GM19099 (cell line): ENCODE data around the gene TAMM41.

Source experiments
- POLR2A ChIP-seq: IDR thresholded peaks from 3 replicates; pipeline ENCODE4 v1.6.1; 2011; ENCODE audit warnings: low read depth; ENCODE audit not compliant: insufficient read length; ENCODE audit errors: extremely low read depth

Gene TAMM41, protein sequence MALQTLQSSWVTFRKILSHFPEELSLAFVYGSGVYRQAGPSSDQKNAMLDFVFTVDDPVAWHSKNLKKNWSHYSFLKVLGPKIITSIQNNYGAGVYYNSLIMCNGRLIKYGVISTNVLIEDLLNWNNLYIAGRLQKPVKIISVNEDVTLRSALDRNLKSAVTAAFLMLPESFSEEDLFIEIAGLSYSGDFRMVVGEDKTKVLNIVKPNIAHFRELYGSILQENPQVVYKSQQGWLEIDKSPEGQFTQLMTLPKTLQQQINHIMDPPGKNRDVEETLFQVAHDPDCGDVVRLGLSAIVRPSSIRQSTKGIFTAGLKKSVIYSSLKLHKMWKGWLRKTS

DNA sequence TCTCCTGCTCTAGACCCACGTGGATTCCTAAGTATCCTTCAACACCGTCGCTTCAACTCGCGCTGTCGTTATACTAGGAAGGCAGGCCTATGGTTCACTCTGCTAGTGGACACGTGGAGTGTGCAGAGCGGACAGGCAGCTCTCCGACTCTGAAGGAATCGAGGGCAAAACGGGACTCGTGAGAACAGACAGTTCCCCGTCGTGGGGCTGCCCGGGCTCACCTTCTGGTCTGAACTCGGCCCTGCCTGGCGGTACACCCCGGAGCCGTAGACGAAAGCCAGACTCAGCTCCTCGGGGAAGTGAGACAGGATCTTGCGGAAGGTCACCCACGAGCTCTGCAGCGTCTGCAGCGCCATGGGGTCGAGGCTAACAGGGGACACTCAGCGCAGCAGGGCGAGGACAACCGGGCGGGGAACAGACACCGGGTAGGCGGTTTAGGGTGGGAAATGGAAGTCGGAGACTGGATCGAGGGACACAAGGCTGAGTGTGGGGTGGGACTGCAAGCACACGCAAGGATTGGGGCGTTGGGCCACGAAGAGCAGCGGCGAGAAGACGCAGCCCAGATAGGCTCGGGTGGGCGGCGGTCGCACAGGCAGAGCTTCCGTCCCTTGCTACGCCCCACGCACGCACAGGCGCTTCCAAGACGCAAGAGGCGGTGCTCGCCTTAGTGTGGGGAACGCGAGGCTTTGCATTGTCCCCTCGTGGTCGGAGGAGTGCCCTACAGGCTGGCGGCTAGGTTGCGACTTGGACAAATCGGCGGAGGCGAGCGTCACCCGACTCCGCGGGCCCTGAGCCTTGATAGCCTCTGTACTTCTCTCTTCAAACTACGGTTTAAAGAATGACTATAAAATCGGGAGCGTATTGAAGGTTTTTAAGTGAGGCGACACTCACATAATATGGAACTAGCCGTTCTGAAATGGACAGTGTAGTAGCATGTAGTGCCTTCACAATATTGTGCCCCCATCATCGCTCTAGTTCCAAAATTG is at the start of gene TAMM41:
Gene TAMM41 (minus strand): TSS at position 605 of the 986 bp plus-strand sequence. CDS start 249 bp downstream, at position 356.
- peak; percentile 94 for TF ChIP-seq POLR2A

DNA sequence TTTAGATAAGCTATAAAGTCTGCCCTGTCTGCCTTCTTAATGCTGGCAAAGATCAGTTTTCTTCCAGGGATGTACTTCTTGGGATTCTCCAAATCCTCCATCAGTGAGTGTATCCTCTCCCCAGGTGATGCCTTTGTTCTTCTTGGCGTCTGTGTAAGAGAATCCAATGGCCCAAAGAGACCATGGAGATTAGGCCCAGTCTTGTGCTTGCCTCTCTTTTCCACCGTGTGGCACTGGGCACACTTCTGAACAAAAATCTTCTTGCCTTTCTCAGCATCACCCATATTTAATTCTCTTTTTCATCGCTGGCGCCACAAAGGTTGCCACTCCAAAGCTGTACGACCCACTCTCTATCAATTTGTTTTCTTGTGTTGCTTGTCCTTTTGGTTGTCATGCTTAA is 32.2 kb upstream of the TAMM41 start:
- no peak for TF ChIP-seq POLR2A

DNA sequence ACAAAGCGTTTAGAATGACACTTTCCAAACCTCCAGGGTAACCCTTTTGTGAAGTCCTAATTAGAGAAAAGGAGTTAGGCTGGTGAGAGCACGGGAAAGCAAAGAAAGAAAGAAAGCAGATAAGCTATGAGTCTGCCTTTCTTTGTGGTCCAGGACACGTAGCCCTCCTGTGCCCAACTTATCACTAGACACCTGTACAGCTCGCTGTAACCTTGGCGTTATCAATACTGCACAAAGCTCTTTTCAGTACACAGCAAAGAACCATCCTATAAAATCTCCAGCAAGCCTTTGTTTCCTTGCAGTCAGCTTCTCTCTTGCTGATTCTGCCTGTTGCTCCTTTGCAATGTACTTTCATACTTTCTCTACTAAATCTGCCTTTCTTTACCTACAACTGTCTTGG is 6.8 kb upstream of the TAMM41 start:
- no peak for TF ChIP-seq POLR2A

DNA sequence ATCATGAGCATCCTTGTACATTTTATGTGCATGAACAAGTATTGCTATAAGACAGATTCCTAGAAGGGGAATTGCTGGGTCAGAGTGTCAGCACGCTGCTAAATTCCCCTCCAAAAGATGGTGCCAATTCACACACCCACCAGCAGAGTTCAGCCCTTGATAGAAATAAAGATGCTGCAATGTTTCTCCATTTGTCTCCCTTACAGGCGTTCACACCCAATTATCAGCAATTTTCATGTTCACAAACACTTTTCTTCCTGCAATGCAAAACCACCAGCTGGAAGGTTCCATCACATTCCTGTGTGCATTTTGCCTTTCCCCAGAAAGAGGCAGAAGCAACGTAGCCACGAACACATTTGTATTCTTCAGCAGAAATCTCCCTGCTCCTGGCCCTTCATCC is 3.3 kb upstream of the TAMM41 start:
- no peak for TF ChIP-seq POLR2A

DNA sequence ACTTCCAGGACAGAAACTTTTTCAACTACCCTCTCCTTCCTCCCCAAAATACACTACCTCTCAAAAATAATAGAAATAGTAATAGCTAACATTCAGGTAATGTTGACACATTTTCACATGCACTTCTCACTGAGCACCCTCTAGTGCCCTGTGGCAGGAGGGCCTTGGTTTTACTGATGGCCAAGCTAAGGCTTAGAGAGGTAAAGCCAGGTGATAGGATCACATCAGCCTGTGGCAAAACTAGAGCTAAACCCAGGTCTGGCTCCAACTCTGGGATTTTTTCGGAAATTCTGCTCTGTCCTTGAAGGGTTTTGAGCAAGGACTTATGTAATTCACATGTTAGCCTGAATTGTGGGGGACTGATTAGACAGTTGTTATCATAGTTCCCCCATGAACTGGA is 922 bp upstream of the TAMM41 start:
- no peak for TF ChIP-seq POLR2A

DNA sequence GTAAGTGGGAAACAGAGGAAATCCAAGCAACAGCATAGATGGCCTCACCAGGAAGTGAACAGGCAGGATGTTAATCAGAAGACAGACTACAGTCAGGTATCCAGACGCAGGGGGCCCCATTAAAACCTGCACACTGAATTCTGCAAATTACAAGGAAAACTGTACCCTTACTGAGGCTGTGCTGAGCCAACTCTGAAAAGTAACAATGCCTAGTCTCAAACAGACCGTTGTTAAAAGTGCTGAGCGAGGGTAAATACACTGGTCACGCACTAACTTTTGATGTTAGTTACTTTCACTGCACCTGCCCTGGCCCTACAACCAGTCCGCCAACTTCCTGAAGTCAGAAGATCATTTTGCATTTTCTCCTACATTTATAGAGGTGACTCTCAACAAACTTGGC is 1.0 kb downstream of the TAMM41 start:
- TF ChIP-seq POLR2A = no peak

DNA sequence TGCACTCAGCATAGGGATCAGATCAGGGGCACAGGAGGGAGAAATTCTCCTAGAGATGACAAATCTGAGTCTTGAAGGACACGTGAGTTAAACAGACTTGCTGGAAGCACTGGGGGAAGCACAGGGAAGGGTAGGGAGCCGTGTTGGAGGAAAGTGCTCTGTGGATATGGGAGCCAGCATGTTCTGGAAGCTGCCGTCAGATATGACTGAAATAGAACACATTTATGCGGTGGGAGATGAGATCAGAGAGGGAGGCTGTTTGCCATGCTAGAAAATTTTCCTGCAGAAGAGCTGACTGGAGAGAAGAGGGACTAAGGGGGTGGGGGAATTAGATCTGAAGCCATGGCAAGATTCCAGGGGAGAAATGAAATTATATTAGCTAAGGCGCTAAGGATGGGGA is 1.8 kb downstream of the TAMM41 start:
- no peak for TF ChIP-seq POLR2A

DNA sequence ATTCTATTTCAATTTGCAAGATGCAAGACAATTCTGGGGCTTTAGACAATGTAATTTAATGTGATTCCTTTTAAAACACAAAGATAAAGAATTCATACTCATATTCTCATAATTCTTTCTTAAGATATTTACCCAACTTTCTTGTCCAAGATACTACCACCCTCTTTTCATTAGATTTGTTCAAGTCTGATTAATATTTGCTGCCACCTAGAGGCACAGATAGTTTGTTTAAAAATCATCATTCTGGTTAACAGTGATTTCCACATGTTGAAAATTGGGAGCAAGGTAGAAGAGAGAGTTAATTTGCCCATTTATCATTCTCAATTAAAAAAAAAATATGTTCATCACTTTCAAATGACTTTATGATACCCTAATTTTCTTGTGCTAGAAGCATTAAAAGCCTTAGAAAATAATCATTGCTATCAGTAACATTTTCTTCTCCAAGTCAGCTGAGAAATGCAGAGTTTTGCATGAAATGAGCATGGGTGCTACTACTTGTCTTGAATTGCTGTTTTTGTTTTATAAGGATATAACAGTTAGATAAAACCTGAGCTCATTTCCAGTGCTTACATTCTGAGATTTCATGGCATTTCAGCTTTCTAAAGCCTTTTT is 11.6 kb downstream of the TAMM41 start:
- TF ChIP-seq POLR2A = no peak

DNA sequence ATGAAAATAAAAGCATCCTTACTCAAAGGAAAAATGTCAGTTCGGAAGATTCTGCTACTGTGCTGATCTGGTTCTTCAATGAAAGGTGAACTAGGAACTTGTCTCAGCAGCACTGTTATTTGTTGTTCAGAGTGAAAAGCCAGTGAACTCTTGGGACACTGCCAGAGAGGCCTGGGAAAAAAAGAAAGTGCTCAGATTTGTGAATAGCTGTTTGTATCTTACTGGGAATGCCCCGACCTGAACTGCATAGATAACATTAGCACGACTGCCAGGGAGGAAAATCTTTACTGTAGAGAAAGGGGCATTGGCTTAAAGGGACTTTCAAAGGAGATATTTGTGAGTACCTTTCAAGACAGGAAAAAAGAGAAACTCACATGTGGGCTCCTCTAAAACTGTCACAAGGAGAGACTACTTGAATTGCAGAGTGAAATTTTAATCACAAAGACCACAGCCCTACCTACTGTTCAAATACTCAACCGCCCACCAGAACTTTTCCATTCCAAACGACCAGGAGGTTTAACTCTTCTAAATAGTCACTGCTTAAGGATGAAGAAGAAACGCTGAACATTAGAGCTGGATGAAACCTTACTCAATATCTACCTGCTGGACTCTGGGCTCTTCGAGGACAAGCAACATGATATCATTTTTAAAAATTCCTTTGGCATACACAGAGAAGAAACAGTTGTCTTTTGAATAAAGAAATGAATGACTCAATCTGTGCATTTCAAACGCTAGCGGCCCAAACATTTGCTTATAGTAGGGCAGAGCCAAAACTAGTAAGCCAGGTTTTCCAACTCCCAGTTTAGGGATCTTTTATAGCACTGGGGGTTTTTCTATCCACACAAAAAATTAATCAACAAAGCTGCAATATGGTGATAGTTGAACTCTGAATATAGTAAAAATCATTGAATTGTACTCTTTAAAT is 13.4 kb downstream of the TAMM41 start:
- TF ChIP-seq POLR2A = no peak

DNA sequence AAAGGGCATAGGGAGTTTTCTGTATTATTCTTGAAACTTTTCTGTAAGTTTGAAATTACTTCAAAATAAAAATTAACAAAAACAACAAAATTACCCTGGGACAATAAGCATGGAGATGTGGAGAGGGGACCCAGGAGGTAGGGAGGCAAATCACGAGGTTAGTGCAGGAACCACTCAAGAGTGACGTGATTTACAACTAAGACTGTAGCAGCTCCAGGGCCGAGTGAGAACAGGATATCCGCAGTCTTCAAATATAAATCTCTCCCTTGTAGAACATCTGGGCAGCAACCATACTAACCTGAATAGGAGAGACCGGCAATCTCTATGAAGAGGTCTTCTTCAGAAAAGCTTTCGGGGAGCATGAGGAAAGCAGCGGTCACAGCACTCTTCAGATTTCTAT is 17.3 kb downstream of the TAMM41 start:
- TF ChIP-seq POLR2A = no peak

DNA sequence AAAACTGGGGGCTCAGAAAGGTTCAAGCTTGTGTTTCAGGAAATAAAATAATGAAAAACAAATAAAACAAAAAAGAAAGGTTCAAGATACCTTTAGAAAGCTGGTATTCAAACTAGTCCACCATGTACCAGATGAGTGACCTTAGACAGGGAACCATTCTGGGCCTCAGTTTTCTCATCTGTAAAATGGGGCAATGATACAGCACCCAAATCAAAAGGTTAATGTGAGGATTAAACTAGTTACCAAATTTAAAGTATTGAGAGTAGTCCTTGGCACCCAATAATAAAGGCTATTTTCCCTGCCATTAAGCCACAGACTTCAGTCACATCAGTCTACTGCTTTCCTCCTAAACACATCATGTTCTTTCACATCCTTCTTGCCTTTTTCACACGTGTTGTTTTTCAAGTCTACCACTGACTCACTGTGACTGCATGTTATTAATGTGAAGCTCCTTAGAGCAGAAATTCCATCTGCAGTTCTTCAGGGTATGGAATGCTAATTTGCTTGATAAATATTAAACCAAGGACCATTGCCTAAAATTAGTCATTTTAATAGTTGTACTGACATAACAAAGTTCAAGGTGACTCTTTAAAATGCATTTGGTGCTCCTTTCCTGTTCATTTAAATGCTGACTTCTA is 19.9 kb downstream of the TAMM41 start:
- TF ChIP-seq POLR2A = no peak

DNA sequence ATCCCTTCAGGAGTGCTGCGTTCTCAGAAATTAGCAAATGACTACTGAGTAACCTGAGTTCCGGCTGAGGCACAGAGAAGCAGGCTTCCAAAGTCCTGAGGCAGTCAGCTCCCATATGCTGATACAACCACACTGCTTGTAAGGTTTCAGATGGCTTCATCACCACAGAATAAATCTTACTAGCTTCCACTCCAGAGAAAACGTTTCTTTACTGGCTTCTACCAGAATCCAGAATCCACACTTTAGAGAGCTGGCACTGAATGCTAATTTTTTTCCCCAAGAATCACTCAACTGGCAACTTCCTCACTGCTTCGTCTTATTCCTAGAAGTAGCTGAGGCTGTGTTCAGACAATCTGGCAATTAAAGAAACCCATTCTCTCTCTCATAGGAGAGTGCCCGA is 21.4 kb downstream of the TAMM41 start:
- TF ChIP-seq POLR2A = no peak

DNA sequence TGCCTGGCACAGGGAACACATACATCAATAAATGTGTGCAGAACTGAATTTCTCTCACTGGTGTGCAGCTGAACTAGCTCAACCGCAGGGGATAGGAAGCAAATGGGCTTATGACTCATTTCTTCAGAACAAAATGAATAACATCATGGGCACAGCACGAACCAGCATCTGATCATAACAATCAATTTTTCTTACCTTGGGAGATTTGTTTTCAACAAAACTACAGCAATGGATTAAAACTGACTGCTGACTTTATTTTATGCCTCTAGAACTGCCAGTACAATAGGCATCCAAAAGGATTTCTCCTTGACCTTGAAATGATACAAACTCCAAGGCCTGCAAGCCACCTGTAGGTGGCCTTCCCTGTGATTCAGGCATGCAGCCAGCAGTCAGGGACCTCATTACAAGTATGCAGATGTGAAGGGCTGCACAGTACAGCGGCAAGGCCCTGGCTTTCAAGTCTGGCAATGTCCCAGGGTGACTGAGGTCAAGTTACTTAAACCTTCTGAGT is 26.1 kb downstream of the TAMM41 start:
- TF ChIP-seq POLR2A = no peak
